ENCODE results near the gene ATP6V1A.

DNA sequence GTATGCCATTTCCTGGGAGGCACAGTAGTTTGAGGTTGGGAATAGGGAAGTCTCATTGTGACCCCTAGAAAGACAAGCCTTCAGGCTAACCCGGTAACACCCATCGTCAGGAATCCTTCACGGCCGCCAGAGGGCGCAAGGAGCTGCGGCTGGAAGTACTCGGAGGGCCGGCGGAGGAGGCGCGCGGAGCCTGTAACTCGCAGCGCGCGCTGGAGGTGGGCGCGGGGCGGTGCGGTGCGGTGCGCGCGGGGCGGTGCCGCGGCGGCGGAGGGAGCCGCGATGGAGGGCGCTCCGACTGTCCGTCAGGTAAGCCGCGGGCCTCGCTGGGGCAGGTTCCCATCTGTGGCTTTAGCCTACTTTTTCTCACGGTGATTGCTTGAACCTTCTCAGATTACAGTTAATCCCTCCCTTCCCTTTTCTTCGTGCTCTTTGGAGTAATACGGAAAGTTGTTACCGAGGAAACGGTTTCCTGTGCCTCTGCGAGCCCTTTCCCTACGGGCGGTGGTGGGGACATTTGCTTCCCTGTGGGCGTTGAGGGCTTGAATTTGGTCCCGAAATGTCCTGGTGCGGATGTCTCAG lies 91.9 kb downstream of the ATP6V1A start, which contains the start of gene GRAMD1C:
- TF ChIP-seq RAD21 (conservative IDR thresholded peaks at IDR 0.05) (peak; percentile 89), EZH2 (IDR thresholded peaks at IDR 0.05; ENCODE audit: borderline replicate concordance, insufficient read depth, low read length, poor library complexity, severe bottlenecking) (no peak), EP300 (conservative IDR thresholded peaks at IDR 0.05; ENCODE audit: poor library complexity, severe bottlenecking) (peak; percentile 43), SMC3 (conservative IDR thresholded peaks at IDR 0.05; ENCODE audit: poor library complexity) (peak; percentile 95), POLR2AphosphoS5 (IDR thresholded peaks at IDR 0.05) (peak; percentile 23)
- TF ChIP-seq, protein P1, sequence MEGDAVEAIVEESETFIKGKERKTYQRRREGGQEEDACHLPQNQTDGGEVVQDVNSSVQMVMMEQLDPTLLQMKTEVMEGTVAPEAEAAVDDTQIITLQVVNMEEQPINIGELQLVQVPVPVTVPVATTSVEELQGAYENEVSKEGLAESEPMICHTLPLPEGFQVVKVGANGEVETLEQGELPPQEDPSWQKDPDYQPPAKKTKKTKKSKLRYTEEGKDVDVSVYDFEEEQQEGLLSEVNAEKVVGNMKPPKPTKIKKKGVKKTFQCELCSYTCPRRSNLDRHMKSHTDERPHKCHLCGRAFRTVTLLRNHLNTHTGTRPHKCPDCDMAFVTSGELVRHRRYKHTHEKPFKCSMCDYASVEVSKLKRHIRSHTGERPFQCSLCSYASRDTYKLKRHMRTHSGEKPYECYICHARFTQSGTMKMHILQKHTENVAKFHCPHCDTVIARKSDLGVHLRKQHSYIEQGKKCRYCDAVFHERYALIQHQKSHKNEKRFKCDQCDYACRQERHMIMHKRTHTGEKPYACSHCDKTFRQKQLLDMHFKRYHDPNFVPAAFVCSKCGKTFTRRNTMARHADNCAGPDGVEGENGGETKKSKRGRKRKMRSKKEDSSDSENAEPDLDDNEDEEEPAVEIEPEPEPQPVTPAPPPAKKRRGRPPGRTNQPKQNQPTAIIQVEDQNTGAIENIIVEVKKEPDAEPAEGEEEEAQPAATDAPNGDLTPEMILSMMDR (IDR thresholded peaks at IDR 0.05; ENCODE audit: poor library complexity, severe bottlenecking): peak; percentile 96

All from neural cell (in vitro differentiated cells).